HL-60 (cell line): ENCODE results near the gene ABCA2.
"Not testable (repeated sequence)": the region's sequence is repeated elsewhere in the genome, so short reads cannot be mapped to it uniquely, and the experiment has no call there.

Experiments
- DNase-seq, 2 experiments: peaks; one replicate each; pipeline ENCODE4 v3.0.0-alpha.2; 2010 to 2020; ENCODE audit warnings: low read depth in 1 of 2, low spot score in 1 of 2
- H3K27ac ChIP-seq: fragments of 250-450 bp; sonication (Bioruptor Pico); replicated peaks from 2 replicates; pipeline ENCODE4 v1.5.1; 2020; ENCODE audit warnings: mild to moderate bottlenecking, moderate library complexity
- H3K27me3 ChIP-seq: fragments of 250-450 bp; sonication (Bioruptor Pico); 2 replicates; pipeline ENCODE4 v1.5.1; 2021; ENCODE audit warnings: mild to moderate bottlenecking, moderate library complexity; ENCODE audit not compliant: insufficient read depth, poor library complexity, severe bottlenecking
- H3K4me3 ChIP-seq: replicated peaks from 2 replicates; pipeline ENCODE4 v1.5.1; 2011; ENCODE audit warnings: mild to moderate bottlenecking, control low read depth, low read length; ENCODE audit not compliant: insufficient read depth
- GABPA ChIP-seq: IDR thresholded peaks from 2 replicates; pipeline ENCODE4 v1.6.1; 2012; ENCODE audit warnings: low read depth
- POLR2AphosphoS5 ChIP-seq: IDR thresholded peaks from 2 replicates; pipeline ENCODE4 v1.6.1; 2012; ENCODE audit warnings: low read depth
- SPI1 ChIP-seq: IDR thresholded peaks from 2 replicates; pipeline ENCODE4 v1.6.1; 2012; ENCODE audit warnings: low read depth, mild to moderate bottlenecking, borderline replicate concordance
- TF ChIP-seq, protein P1 (sequence below): IDR thresholded peaks from one replicate; pipeline ENCODE4 v1.5.1; 2011; ENCODE audit warnings: low read length, control low read depth, inconsistent platforms; ENCODE audit not compliant: insufficient read depth
- TF ChIP-seq, protein P2 (sequence below): IDR thresholded peaks from 2 replicates; pipeline ENCODE4 v1.6.1; 2012; ENCODE audit warnings: low read depth; ENCODE audit not compliant: insufficient replicate concordance

Gene ABCA2

DNA sequence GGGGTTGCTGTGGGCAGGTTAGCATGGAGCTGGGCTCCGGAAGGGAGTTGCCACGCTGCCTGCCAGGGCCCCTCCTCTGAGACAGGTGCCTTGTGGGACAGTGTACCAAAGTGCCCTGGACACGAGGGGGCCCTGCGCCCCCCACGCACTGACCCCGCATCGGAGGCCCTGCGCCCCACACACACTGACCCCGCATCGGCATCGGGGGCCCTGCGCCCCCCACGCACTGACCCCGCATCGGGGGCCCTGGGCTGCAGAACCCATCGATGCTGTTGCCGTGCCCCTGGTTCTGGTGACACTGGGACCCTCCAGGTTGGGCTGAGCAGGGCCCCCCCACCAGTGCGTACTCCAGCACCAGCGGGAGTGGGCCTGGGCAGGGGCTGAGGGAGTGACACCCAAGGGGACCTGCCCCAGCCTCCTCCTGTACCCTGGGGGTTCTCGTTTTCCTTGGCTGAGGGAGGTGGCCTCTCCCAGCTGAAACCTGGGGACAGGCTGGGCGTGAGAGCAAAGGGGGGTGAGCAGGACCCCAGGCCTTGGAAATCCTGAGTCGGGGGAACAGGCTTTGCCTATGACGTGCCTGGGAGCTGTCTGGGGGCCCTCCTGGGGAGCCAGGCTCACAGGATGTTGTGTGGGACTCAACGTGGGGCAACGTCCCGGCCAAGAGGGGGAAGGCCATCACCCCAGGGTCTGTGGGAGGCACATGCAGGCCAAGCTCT is 35.4 kb upstream of the ABCA2 start:
- TF ChIP-seq GABPA (no peak), SPI1 (no peak), POLR2AphosphoS5 (no peak)
- TF ChIP-seq, protein P1, sequence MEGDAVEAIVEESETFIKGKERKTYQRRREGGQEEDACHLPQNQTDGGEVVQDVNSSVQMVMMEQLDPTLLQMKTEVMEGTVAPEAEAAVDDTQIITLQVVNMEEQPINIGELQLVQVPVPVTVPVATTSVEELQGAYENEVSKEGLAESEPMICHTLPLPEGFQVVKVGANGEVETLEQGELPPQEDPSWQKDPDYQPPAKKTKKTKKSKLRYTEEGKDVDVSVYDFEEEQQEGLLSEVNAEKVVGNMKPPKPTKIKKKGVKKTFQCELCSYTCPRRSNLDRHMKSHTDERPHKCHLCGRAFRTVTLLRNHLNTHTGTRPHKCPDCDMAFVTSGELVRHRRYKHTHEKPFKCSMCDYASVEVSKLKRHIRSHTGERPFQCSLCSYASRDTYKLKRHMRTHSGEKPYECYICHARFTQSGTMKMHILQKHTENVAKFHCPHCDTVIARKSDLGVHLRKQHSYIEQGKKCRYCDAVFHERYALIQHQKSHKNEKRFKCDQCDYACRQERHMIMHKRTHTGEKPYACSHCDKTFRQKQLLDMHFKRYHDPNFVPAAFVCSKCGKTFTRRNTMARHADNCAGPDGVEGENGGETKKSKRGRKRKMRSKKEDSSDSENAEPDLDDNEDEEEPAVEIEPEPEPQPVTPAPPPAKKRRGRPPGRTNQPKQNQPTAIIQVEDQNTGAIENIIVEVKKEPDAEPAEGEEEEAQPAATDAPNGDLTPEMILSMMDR: no peak
- TF ChIP-seq, protein P2, sequence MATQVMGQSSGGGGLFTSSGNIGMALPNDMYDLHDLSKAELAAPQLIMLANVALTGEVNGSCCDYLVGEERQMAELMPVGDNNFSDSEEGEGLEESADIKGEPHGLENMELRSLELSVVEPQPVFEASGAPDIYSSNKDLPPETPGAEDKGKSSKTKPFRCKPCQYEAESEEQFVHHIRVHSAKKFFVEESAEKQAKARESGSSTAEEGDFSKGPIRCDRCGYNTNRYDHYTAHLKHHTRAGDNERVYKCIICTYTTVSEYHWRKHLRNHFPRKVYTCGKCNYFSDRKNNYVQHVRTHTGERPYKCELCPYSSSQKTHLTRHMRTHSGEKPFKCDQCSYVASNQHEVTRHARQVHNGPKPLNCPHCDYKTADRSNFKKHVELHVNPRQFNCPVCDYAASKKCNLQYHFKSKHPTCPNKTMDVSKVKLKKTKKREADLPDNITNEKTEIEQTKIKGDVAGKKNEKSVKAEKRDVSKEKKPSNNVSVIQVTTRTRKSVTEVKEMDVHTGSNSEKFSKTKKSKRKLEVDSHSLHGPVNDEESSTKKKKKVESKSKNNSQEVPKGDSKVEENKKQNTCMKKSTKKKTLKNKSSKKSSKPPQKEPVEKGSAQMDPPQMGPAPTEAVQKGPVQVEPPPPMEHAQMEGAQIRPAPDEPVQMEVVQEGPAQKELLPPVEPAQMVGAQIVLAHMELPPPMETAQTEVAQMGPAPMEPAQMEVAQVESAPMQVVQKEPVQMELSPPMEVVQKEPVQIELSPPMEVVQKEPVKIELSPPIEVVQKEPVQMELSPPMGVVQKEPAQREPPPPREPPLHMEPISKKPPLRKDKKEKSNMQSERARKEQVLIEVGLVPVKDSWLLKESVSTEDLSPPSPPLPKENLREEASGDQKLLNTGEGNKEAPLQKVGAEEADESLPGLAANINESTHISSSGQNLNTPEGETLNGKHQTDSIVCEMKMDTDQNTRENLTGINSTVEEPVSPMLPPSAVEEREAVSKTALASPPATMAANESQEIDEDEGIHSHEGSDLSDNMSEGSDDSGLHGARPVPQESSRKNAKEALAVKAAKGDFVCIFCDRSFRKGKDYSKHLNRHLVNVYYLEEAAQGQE: no peak
- H3K27me3 ChIP-seq: no peaks in the 10 kb centered on the region
- no peak for DNase-seq
- H3K4me3 ChIP-seq: no peak overlapping the region
- no peak overlapping the region for H3K27ac ChIP-seq

DNA sequence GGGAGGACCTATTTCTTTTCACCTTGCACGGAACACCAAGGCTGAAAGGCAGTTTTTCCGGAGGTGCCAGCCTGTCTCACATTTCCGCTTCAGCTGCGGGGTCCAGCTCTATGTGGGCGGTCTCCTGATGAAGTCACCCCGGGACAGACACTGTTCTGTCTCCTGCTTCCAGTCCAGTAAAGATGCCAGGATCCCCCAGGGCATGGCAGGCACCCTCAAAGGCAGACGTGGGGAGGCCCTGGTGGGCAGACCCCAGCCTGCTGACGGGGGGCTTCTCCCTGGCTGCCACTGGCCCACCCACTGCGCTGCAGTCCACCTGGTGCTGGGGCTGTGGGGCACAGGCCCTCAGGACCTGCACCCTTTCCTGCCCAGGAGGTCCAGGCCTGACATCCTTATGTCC is 34.8 kb upstream of the ABCA2 start:
- H3K4me3 ChIP-seq, DNase-seq, H3K27me3 ChIP-seq, H3K27ac ChIP-seq: not testable (repeated sequence)

DNA sequence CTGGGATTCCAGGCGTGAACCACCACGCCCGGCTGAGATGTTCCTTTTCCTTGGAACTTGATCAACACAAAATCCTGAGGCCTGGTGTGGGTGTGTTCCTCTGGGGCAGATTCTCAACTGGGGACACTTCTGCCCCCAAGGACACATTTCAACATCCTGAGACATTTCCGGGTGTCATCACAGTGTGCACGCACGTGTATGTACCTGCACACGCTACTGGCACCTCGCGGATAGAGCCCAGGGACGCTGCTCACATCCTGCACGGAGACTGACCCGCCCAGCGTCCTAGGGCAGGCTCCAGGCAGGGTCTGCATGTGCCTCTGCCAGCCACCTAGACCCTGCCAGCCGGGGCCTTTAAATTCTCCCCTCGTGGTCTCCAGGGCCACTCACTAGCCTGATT is 34.3 kb upstream of the ABCA2 start:
- H3K27ac ChIP-seq: no peak overlapping the region
- no peaks in the 10 kb centered on the region for H3K27me3 ChIP-seq
- H3K4me3 ChIP-seq: no peak overlapping the region
- TF ChIP-seq, protein P1: no peak
- TF ChIP-seq POLR2AphosphoS5: no peak
- TF ChIP-seq SPI1: no peak
- no peak for TF ChIP-seq GABPA
- TF ChIP-seq, protein P2: no peak
- no peak for DNase-seq

DNA sequence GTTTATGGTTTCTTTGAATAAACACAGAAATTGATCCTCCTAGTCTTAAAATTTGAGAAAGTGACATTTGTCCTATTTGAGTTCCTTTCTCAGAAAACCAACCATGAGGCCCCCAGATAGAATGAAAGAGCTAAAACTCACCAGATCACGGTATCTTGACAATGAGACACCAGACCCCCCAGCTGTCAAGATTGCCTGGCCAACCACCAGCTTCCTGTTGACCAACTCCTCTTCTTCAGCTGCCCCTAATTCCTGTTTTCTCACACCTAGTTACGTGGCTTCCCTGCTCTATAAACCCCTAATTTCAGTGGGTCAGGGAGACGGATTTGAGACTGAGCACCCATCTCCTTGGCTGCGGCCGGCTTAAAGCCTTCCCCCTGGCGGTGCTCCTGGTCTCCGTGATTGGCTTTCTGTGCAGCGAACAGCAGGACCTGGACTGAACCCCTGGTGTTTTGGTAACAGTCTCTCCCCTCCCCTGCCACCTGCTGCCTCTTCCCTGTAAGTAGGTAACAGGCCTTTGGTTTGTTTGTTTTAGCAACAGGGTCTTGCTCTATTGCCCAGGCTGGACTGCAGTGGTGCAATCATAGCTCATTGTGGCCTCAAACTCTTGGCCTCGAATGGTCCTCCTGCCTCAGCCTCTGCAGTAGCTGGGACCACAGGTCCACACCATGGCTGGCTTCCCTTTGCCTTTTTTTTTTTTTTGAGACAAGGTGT is 30.6 kb upstream of the ABCA2 start:
- peak in 1 of 2 experiments; percentile 31 for DNase-seq
- H3K27ac ChIP-seq: peak overlapping the region; percentile 23; the same call in 1 of the 2 replicates
- TF ChIP-seq GABPA (no peak), POLR2AphosphoS5 (no peak), SPI1 (no peak)
- TF ChIP-seq, protein P2: no peak
- TF ChIP-seq, protein P1: no peak

More for the DNA sequence above, 30.6 kb upstream of the ABCA2 start:
- H3K27me3 ChIP-seq: peaks cover 11% of the 10 kb centered on the region
- H3K4me3 ChIP-seq: no peak overlapping the region
